GM12892 (cell line): ENCODE measurements around the gene POLR2L.

Experiments
- POLR2A ChIP-seq: IDR thresholded peaks from 2 replicates; pipeline ENCODE4 v1.6.1; 2011; ENCODE audit warnings: low read depth, low read length, control low read depth
- POLR2AphosphoS5 ChIP-seq: IDR thresholded peaks from 2 replicates; pipeline ENCODE4 v1.6.1; 2011; ENCODE audit warnings: low read depth, low read length, control low read depth
- TAF1 ChIP-seq: IDR thresholded peaks from 2 replicates; pipeline ENCODE4 v1.6.1; 2011; ENCODE audit warnings: low read depth, mild to moderate bottlenecking, control low read depth, low read length, borderline replicate concordance

DNA sequence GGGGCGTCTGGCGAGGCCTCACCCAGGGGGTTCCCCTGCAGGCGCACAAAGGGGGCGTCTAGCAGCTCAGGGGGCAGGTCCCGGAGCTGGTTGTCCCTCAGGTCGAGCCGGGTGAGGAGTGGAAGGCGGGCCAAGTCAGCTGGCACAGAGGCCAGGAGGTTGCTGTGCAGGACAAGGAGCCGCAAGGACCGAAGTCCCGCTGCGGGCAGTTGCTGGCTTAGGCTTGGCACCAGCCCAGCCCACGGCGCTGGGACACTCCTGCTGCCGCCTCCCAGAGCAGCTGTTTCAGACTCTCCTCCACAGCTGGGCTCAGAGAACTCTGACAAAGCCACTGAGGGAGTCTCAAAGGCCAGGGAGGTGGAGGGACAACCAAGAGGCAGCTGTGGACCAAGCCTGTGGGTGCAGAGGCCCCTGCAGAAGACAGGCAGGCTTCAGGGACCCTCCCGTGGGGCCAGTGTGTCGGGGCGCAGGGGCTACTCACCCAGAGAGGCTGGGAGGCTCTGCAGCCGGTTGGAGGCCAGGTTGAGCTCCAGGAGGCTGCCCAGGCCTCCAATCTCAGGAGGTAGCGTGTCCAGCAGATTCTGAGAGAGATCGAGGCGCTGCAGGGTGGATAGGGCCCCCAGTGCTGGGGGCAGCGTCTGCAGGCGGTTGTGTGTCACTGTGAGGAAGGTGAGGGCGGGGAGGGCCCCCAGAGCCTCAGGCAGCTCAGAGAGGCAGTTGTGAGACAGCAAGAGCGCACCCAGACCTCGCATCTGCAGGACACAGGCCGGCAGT is 39.4 kb downstream of the POLR2L start:
- TF ChIP-seq POLR2A, result no peak
- no peak for TF ChIP-seq POLR2AphosphoS5
- TF ChIP-seq TAF1, result no peak
